CD14-positive monocyte (primary cell): Measurements from ENCODE around the gene PTK7. TPM values are rescaled to one million over a fixed set of nuclear protein-coding genes. Genes with fewer than 3 reads are reported as not detected.
A peak's percentile ranks its signal among the peaks of the same experiment; 100 is the strongest.
"Not testable (repeated sequence)": the region's sequence is repeated elsewhere in the genome, so short reads cannot be mapped to it uniquely, and the experiment has no call there.

Experiments
- DNase-seq, 3 donors: peaks; one replicate each; pipeline ENCODE4 v3.0.0-alpha.2; 2011 to 2022
- H2AFZ ChIP-seq: 2 replicates; pipeline ENCODE4 v1.6.0; 2012; ENCODE audit warnings: mild to moderate bottlenecking, low read depth, low read length, inconsistent platforms; ENCODE audit not compliant: insufficient read depth, poor library complexity, severe bottlenecking
- H3K27ac ChIP-seq, 2 donors: 1 replicate in 1 of 2; 2 replicates in 1 of 2; pipeline ENCODE4 v1.5.1; 2012 to 2013; ENCODE audit warnings: low read length in 2 of 2, control low read depth in 1 of 2, inconsistent platforms in 1 of 2, low read depth in 1 of 2, mild to moderate bottlenecking in 1 of 2
- H3K27me3 ChIP-seq, 2 donors: one replicate each; pipeline versions ENCODE4 v1.6.0 to v1.6.1; 2011 to 2013; ENCODE audit warnings: low read length in 2 of 2; ENCODE audit not compliant: control insufficient read depth in 2 of 2, insufficient read depth in 2 of 2
- H3K36me3 ChIP-seq, 2 donors: replicated peaks in 1 of 2; 1 replicate in 1 of 2; 2 replicates in 1 of 2; pipeline versions ENCODE4 v1.5.1 to v1.6.1; 2012 to 2013; ENCODE audit warnings: low read length in 2 of 2, control low read depth in 1 of 2, inconsistent platforms in 1 of 2, mild to moderate bottlenecking in 1 of 2; ENCODE audit not compliant: insufficient read depth in 2 of 2, control insufficient read depth in 1 of 2
- H3K4me1 ChIP-seq, 2 donors: 1 replicate in 1 of 2; 2 replicates in 1 of 2; pipeline versions ENCODE4 v1.5.1 to v1.6.1; 2012 to 2013; ENCODE audit warnings: low read length in 2 of 2, control low read depth in 1 of 2, inconsistent platforms in 1 of 2, mild to moderate bottlenecking in 1 of 2, moderate library complexity in 1 of 2; ENCODE audit not compliant: insufficient read depth in 2 of 2, control insufficient read depth in 1 of 2
- H3K4me2 ChIP-seq: replicated peaks from 2 replicates; pipeline ENCODE3; 2012; ENCODE audit warnings: low read length, moderate library complexity, mild to moderate bottlenecking; ENCODE audit not compliant: poor library complexity, severe bottlenecking; ENCODE audit errors: extremely low read depth
- H3K4me3 ChIP-seq, 3 experiments: fragments of 200-600 bp in 1 of 3; sonication (generic) in 1 of 3; replicated peaks in 1 of 3; 1 replicate in 2 of 3; 2 replicates in 1 of 3; pipeline ENCODE4 v1.5.1; 2011 to 2013; ENCODE audit warnings: low read length in 3 of 3, mild to moderate bottlenecking in 3 of 3, control low read depth in 2 of 3, low read depth in 2 of 3, inconsistent platforms in 1 of 3, moderate library complexity in 1 of 3
- H3K79me2 ChIP-seq: 2 replicates; pipeline ENCODE4 v1.6.0; 2012; ENCODE audit warnings: mild to moderate bottlenecking, control low read depth, inconsistent platforms, low read length, moderate library complexity; ENCODE audit not compliant: insufficient read depth
- H3K9ac ChIP-seq: 2 replicates; pipeline ENCODE4 v1.6.0; 2017; ENCODE audit warnings: low read length, mild to moderate bottlenecking; ENCODE audit not compliant: insufficient read depth, poor library complexity, severe bottlenecking
- H3K9me3 ChIP-seq, 2 donors: replicated peaks in 1 of 2; 1 replicate in 1 of 2; 2 replicates in 1 of 2; pipeline versions ENCODE4 v1.5.1 to v1.6.1; 2012 to 2013; ENCODE audit warnings: low read length in 2 of 2, control low read depth in 1 of 2; ENCODE audit not compliant: control insufficient read depth in 1 of 2, insufficient read depth in 1 of 2
- H4K20me1 ChIP-seq: 2 replicates; pipeline ENCODE4 v1.6.0; 2012; ENCODE audit warnings: mild to moderate bottlenecking, low read length, control low read depth, moderate library complexity; ENCODE audit not compliant: insufficient read depth
- H3K27ac Mint-ChIP-seq, 7 donors: one replicate each; pipeline ENCODE4 v1.8.0; 2020; ENCODE audit warnings: mild to moderate bottlenecking in 7 of 7, mixed read lengths in 7 of 7, moderate library complexity in 6 of 7, inconsistent platforms in 2 of 7
- H3K27me3 Mint-ChIP-seq, 3 donors: one replicate each; pipeline ENCODE4 v1.8.0; 2021 to 2022; ENCODE audit warnings: low read depth in 3 of 3, mild to moderate bottlenecking in 3 of 3, mixed read lengths in 3 of 3, moderate library complexity in 3 of 3, inconsistent platforms in 1 of 3
- H3K36me3 Mint-ChIP-seq, 2 donors: one replicate each; pipeline ENCODE4 v1.8.0; 2020; ENCODE audit warnings: mixed read lengths in 2 of 2, inconsistent platforms in 1 of 2, mild to moderate bottlenecking in 1 of 2
- H3K4me1 Mint-ChIP-seq: one replicate; pipeline ENCODE4 v1.8.0; 2020; ENCODE audit warnings: mild to moderate bottlenecking, mixed read lengths
- H3K4me3 Mint-ChIP-seq, 2 donors: one replicate each; pipeline ENCODE4 v1.8.0; 2020; ENCODE audit warnings: mild to moderate bottlenecking in 2 of 2, mixed read lengths in 2 of 2, moderate library complexity in 1 of 2
- H3K9me3 Mint-ChIP-seq, 7 donors: one replicate each; pipeline ENCODE4 v1.8.0; 2020 to 2022; ENCODE audit warnings: mixed read lengths in 7 of 7, mild to moderate bottlenecking in 6 of 7, moderate library complexity in 6 of 7, inconsistent platforms in 2 of 7
- WGBS: methylation state at CpG from one replicate; pipeline ENCODE4 v1.1.5; 2013; ENCODE audit warnings: missing lambda C conversion rate; ENCODE audit not compliant: insufficient coverage; 5-methylcytosine and 5-hydroxymethylcytosine counted together
- intact Hi-C, 2 donors: fragments of 100-400 bp; cut with micrococcal nuclease; formaldehyde crosslinking; loops; one replicate each; pipeline versions ENCODE4 v1.15.0 to v1.15.1; 2023
- polyA plus RNA-seq, 3 donors: library from polyadenylated mRNA; depleted of rRNA in 1 of 3; unstranded in 2 of 3; stranded (reverse) in 1 of 3; fragments of 300-500 nt in 2 of 3; fragments of >200 nt in 1 of 3; fragmentation: Illumina TruSeq in 2 of 3; gene quantifications; 1 replicate in 2 of 3; 2 replicates in 1 of 3; pipeline ENCODE4 v1.2.3, GENCODE V29; 2012 to 2021
- TF ChIP-seq, protein P1 (sequence below): fragments of 200-600 bp; IDR thresholded peaks from one replicate; pipeline ENCODE4 v1.8.0; 2022; ENCODE audit warnings: antibody characterized with exemption, mild to moderate bottlenecking

The PTK7 gene
- polyA plus RNA-seq, 3 donors: 0.19 TPM; not detected in 2

DNA sequence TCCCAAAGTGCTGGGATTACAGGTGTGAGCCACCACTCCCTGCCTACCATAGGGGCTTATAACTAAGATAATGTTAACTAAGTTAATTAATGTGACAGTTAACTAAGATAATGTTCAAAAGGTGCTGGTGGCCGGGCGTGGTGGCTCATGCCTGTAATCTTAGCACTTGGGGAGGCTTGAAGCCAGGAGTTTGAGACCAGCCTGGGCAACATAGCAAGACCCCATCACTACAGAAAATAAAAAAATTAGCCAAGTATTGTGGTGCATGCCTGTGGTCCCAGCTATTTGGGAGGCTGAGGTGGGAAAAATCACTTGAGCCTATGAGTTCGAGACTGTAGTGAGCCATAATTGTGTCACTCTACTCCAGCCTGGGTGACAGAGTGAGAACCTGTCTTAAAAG lies 62.2 kb downstream of the PTK7 start:
- Histone ChIP-seq H3K27ac (no peak overlapping the region), H2AFZ (no peak overlapping the region), H4K20me1 (no peaks in the 10 kb centered on the region), H3K27me3 (no peaks in the 10 kb centered on the region), H3K9me3 (no peaks in the 10 kb centered on the region), H3K36me3 (no peaks in the 10 kb centered on the region), H3K79me2 (no peaks in the 10 kb centered on the region), H3K4me3 (no peak overlapping the region), H3K4me2 (no peak overlapping the region), H3K9ac (no peak overlapping the region), H3K4me1 (peaks cover under 1 to 2% of the 10 kb centered on the region in 2 donors)
- intact Hi-C loops: no loop called here
- H3K27ac Mint-ChIP-seq: no peak overlapping the region
- TF ChIP-seq, protein P1, sequence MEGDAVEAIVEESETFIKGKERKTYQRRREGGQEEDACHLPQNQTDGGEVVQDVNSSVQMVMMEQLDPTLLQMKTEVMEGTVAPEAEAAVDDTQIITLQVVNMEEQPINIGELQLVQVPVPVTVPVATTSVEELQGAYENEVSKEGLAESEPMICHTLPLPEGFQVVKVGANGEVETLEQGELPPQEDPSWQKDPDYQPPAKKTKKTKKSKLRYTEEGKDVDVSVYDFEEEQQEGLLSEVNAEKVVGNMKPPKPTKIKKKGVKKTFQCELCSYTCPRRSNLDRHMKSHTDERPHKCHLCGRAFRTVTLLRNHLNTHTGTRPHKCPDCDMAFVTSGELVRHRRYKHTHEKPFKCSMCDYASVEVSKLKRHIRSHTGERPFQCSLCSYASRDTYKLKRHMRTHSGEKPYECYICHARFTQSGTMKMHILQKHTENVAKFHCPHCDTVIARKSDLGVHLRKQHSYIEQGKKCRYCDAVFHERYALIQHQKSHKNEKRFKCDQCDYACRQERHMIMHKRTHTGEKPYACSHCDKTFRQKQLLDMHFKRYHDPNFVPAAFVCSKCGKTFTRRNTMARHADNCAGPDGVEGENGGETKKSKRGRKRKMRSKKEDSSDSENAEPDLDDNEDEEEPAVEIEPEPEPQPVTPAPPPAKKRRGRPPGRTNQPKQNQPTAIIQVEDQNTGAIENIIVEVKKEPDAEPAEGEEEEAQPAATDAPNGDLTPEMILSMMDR: no peak
- no peaks in the 10 kb centered on the region for H3K9me3 Mint-ChIP-seq
- no peak overlapping the region for H3K4me3 Mint-ChIP-seq
- no peaks in the 10 kb centered on the region for H3K27me3 Mint-ChIP-seq
- 100% methylated on average over 1 of the region's 3 CpGs for WGBS
- H3K4me1 Mint-ChIP-seq: peaks cover 1% of the 10 kb centered on the region
- no peaks in the 10 kb centered on the region for H3K36me3 Mint-ChIP-seq
- no peak for DNase-seq

DNA sequence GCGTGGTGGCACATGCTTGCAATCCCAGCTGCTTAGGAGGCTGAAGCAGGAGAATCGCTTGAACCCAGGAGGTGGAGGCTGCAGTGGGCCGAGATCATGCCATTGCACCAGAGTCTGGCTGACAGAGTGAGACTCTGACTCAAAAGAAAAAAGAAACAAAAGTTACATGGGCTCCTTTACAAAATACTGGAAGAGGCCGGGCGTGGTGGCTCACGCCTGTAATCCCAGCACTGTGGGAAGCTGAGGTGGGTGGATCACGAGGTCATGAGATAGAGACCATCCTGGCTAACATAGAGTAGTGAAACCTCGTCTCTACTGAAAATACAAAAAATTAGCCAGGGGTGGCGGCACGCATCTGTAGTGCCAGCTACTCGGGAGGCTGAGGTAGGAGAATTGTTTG lies 63.9 kb downstream of the PTK7 start:
- H3K4me3 Mint-ChIP-seq, H3K36me3 Mint-ChIP-seq, H3K79me2 ChIP-seq, H2AFZ ChIP-seq, H3K27ac ChIP-seq, H4K20me1 ChIP-seq, H3K36me3 ChIP-seq, H3K4me2 ChIP-seq, H3K27me3 Mint-ChIP-seq, H3K4me3 ChIP-seq, H3K4me1 Mint-ChIP-seq, H3K9me3 ChIP-seq, H3K9ac ChIP-seq, H3K27me3 ChIP-seq, H3K9me3 Mint-ChIP-seq, DNase-seq, H3K4me1 ChIP-seq: not testable (repeated sequence)
- H3K27ac Mint-ChIP-seq: peak overlapping the region in 1 of 7 donors; percentile 3
- 96% methylated on average over 11 of the region's 11 CpGs for WGBS
- intact Hi-C loops: loop anchor here (5.0 kb wide), 2 partner anchors 133 to 238 kb away; no protein-coding TSS in a partner anchor
